Neuronal stem cell (in vitro differentiated cells): ENCODE data around the gene CYLD.

Experiments used
- DNase-seq: peaks from one replicate; pipeline ENCODE4 v3.0.0-alpha.2; 2013; ENCODE audit warnings: low spot score
- H2AFZ ChIP-seq: one replicate; pipeline ENCODE4 v1.6.1; 2013; ENCODE audit warnings: mild to moderate bottlenecking, low read length, inconsistent platforms
- H2AK5ac ChIP-seq: 2 replicates; pipeline ENCODE4 v1.6.1; 2013; ENCODE audit warnings: low read depth, mild to moderate bottlenecking, inconsistent platforms, low read length, moderate library complexity, mixed read lengths
- H2BK120ac ChIP-seq: 2 replicates; pipeline ENCODE4 v1.6.1; 2013; ENCODE audit warnings: low read depth, mild to moderate bottlenecking, inconsistent platforms, low read length, moderate library complexity, mixed read lengths
- H2BK12ac ChIP-seq: one replicate; pipeline ENCODE4 v1.6.1; 2013; ENCODE audit warnings: low read length, inconsistent platforms
- H2BK15ac ChIP-seq: 2 replicates; pipeline ENCODE4 v1.6.1; 2013; ENCODE audit warnings: mild to moderate bottlenecking, low read length, inconsistent platforms, mixed read lengths
- H2BK5ac ChIP-seq: one replicate; pipeline ENCODE4 v1.6.1; 2013; ENCODE audit warnings: inconsistent platforms, mild to moderate bottlenecking, low read length, moderate library complexity
- H3K14ac ChIP-seq: one replicate; pipeline ENCODE4 v1.6.1; 2013; ENCODE audit warnings: low read length, inconsistent platforms
- H3K18ac ChIP-seq: 2 replicates; pipeline ENCODE4 v1.6.1; 2013; ENCODE audit warnings: low read length, inconsistent platforms
- H3K23ac ChIP-seq: 2 replicates; pipeline ENCODE4 v1.6.1; 2013; ENCODE audit warnings: low read depth, mild to moderate bottlenecking, mixed read lengths, low read length, inconsistent platforms; ENCODE audit not compliant: poor library complexity
- H3K27ac ChIP-seq: replicated peaks from 3 replicates; pipeline ENCODE4 v1.5.1; 2013; ENCODE audit warnings: low read length, inconsistent platforms
- H3K27me3 ChIP-seq, 3 experiments: 2 replicates each; pipeline ENCODE4 v1.6.1; 2013; ENCODE audit warnings: low read length in 3 of 3, mild to moderate bottlenecking in 2 of 3, inconsistent platforms in 1 of 3, low read depth in 1 of 3, mixed read lengths in 1 of 3, moderate library complexity in 1 of 3; ENCODE audit not compliant: control insufficient read depth in 3 of 3, insufficient read depth in 3 of 3
- H3K36me3 ChIP-seq, 2 donors: replicated peaks in 1 of 2; 2 replicates each; pipeline ENCODE4 v1.6.1; 2013; ENCODE audit warnings: low read length in 2 of 2; ENCODE audit not compliant: control insufficient read depth in 2 of 2, insufficient read depth in 2 of 2
- H3K4ac ChIP-seq: 2 replicates; pipeline ENCODE4 v1.6.1; 2013; ENCODE audit warnings: inconsistent platforms, mild to moderate bottlenecking, low read length, moderate library complexity
- H3K4me1 ChIP-seq, 2 donors: 1 replicate in 1 of 2; 2 replicates in 1 of 2; pipeline ENCODE4 v1.6.1; 2013; ENCODE audit warnings: low read length in 2 of 2, low read depth in 1 of 2; ENCODE audit not compliant: control insufficient read depth in 2 of 2, insufficient read depth in 1 of 2
- H3K4me2 ChIP-seq: one replicate; pipeline ENCODE4 v1.6.1; 2013; ENCODE audit warnings: mild to moderate bottlenecking, low read length, inconsistent platforms; ENCODE audit not compliant: insufficient read depth, poor library complexity, severe bottlenecking
- H3K4me3 ChIP-seq, 2 donors: 2 replicates each; pipeline ENCODE4 v1.5.1; 2013; ENCODE audit warnings: low read length in 2 of 2, mild to moderate bottlenecking in 2 of 2, inconsistent platforms in 1 of 2, moderate library complexity in 1 of 2
- H3K79me1 ChIP-seq: one replicate; pipeline ENCODE4 v1.6.1; 2013; ENCODE audit warnings: low read depth, mild to moderate bottlenecking, inconsistent platforms, low read length, moderate library complexity
- H3K9ac ChIP-seq: one replicate; pipeline ENCODE4 v1.6.1; 2013; ENCODE audit warnings: mild to moderate bottlenecking, low read depth, low read length, inconsistent platforms; ENCODE audit not compliant: poor library complexity
- H3K9me3 ChIP-seq, 2 donors: replicated peaks in 1 of 2; 2 replicates each; pipeline versions ENCODE3 to v1.6.1; 2013; ENCODE audit warnings: low read length in 2 of 2, mild to moderate bottlenecking in 2 of 2, inconsistent platforms in 1 of 2, low read depth in 1 of 2, mixed read lengths in 1 of 2, moderate library complexity in 1 of 2; ENCODE audit not compliant: control insufficient read depth in 2 of 2, insufficient read depth in 1 of 2
- H4K8ac ChIP-seq: one replicate; pipeline ENCODE4 v1.6.1; 2013; ENCODE audit warnings: low read depth, mild to moderate bottlenecking, inconsistent platforms, low read length, moderate library complexity
- H4K91ac ChIP-seq: one replicate; pipeline ENCODE4 v1.6.1; 2013; ENCODE audit warnings: low read length, low read depth, mild to moderate bottlenecking, inconsistent platforms; ENCODE audit not compliant: poor library complexity
- WGBS, 2 donors: extraction: QIAGEN DNeasy Blood & Tissue Kit; methylation state at CpG; one replicate each; pipeline ENCODE4 v1.1.7; 2013; ENCODE audit warnings: missing lambda C conversion rate in 2 of 2, mixed read lengths in 1 of 2; ENCODE audit not compliant: insufficient read length in 2 of 2, insufficient replicate concordance in 1 of 2; ENCODE audit errors: extremely low coverage in 2 of 2; 5-methylcytosine and 5-hydroxymethylcytosine counted together

The CYLD gene

DNA sequence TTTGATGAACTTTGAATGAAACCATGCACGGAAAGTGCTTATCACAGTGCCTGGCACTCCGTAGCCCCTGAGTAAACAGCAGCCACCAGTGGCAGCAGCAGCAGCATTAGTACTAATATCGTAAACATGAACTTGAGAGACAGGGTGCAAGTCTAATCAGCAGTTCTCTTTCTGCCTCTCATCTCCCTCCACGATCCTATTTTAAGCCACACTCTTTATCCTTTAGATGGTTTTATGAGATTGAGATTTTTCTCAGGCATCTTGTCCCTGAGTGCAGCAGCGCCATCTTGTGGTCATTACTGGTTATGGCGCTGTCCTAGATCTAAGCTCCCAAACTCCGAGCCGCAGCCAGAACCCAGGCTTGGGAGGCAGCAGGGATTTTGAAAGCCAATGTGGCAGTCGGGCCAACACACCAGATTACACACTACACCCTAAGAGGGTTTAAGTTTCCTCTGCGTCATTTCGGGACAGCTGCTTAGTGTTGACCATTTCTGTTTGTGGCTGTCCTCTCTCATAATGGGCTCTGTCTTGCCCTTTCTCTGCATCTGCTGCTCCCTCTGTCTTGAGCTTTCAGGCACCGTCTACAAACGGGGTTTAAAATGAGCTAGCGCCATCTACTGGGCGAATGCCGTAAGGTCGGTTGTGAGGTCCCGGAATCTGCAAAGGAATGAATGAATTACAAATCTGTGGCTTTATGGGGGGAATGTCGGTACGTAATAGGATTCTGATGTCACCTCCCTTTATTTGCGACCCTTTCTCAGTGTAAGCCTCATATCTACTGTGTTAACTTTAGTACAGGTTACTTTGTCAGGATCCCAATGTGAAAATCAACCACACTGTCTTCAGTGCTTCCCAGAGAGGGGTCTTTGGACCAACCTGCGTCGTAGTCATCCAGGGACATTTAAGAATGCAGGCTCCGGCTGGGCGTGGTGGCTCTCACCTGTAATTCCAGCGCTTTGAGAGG, 64.5 kb downstream of the CYLD start:
- WGBS, 2 donors: no CpG with 5 or more reads among the region's 26 CpGs
- Histone ChIP-seq H3K4me2 (peak overlapping the region; percentile 66), H3K4me1 (peaks cover 14 to 15% of the 10 kb centered on the region in 2 donors), H2AFZ (peak overlapping the region; percentile 87), H2BK15ac (no peak overlapping the region), H3K9me3 (no peaks in the 10 kb centered on the region), H2BK12ac (no peak overlapping the region), H2BK5ac (no peak overlapping the region), H3K9ac (no peak overlapping the region), H3K79me1 (no peaks in the 10 kb centered on the region), H2AK5ac (no peak overlapping the region), H3K27me3 (no peaks in the 10 kb centered on the region), H3K27ac (no peak overlapping the region), H4K8ac (no peak overlapping the region), H3K14ac (no peak overlapping the region), H3K4me3 (peak overlapping the region; percentile 28 to 67), H3K23ac (no peak overlapping the region), H3K4ac (no peak overlapping the region), H3K18ac (no peak overlapping the region), H3K36me3 (no peaks in the 10 kb centered on the region), H4K91ac (no peak overlapping the region), H2BK120ac (no peak overlapping the region)
- peak; percentile 96 for DNase-seq

DNA sequence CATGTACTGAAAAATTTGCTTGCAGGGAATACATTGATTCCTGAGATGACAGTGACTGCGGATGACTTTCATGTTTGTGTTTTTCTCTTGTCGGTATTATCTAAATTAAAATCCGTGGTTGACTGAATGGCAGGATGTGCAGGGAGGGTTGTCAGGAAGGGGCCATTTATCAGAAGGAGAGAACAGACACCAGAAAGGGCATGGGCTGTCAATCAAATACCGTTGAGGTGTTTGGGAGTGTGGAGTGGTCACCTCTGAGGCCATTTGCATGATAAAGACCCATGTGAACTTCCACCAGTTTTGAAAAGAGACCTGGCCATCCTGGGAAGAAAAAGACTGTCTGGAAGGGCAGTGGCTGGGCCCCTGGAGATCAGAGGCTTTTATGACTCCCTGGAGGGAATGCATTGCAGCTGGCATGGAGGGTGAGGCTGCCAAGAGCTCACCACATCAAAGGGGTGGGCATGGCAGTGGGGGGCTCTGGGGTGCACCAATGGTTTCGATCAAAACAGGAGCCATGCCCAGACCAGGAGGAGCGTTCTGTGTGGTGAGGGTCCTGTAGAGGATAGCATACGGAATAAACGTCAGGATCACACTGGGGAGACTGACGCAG, 67.1 kb downstream of the CYLD start:
- no peak overlapping the region for H3K9ac ChIP-seq
- WGBS, 2 donors: no CpG with 5 or more reads among the region's 9 CpGs

GRCh38 chr16:50809561-50809960, 67.7 kb downstream of the CYLD start:
- Histone ChIP-seq H3K14ac (no peak overlapping the region), H2AFZ (no peak overlapping the region), H2BK5ac (no peak overlapping the region), H3K27me3 (no peaks in the 10 kb centered on the region), H3K36me3 (no peaks in the 10 kb centered on the region), H4K91ac (no peak overlapping the region), H2BK12ac (no peak overlapping the region), H3K23ac (no peak overlapping the region), H3K4me3 (no peak overlapping the region), H2AK5ac (no peak overlapping the region), H3K79me1 (no peaks in the 10 kb centered on the region), H3K27ac (no peak overlapping the region), H2BK120ac (no peak overlapping the region), H4K8ac (no peak overlapping the region), H3K9ac (no peak overlapping the region), H2BK15ac (no peak overlapping the region), H3K18ac (peak overlapping the region; percentile 5), H3K4me2 (no peak overlapping the region), H3K4ac (no peak overlapping the region), H3K9me3 (no peaks in the 10 kb centered on the region), H3K4me1 (peaks cover 4 to 7% of the 10 kb centered on the region in 2 donors)
- no CpG with 5 or more reads among the region's 6 CpGs for WGBS, 2 donors
- no peak for DNase-seq

More for the DNA sequence above, 67.1 kb downstream of the CYLD start:
- H3K4me2 ChIP-seq: no peak overlapping the region
- no peaks in the 10 kb centered on the region for H3K27me3 ChIP-seq
- H4K8ac ChIP-seq: no peak overlapping the region
- no peak overlapping the region for H3K23ac ChIP-seq
- H3K79me1 ChIP-seq: no peaks in the 10 kb centered on the region
- no peak for DNase-seq
- no peak overlapping the region for H3K27ac ChIP-seq
- peaks cover 7 to 9% of the 10 kb centered on the region in 2 donors for H3K4me1 ChIP-seq
- H2AK5ac ChIP-seq: no peak overlapping the region
- H3K18ac ChIP-seq: no peak overlapping the region
- no peak overlapping the region for H4K91ac ChIP-seq
- H2BK120ac ChIP-seq: no peak overlapping the region
- no peak overlapping the region for H2AFZ ChIP-seq
- no peak overlapping the region for H2BK12ac ChIP-seq
- H3K14ac ChIP-seq: no peak overlapping the region
- H2BK15ac ChIP-seq: no peak overlapping the region
- no peak overlapping the region for H2BK5ac ChIP-seq
- no peaks in the 10 kb centered on the region for H3K9me3 ChIP-seq
- no peak overlapping the region for H3K4me3 ChIP-seq
- H3K36me3 ChIP-seq: no peaks in the 10 kb centered on the region
- no peak overlapping the region for H3K4ac ChIP-seq
